Gastroesophageal sphincter (tissue), 4 donors: Measurements from ENCODE around the gene TMC7. TPM values are rescaled to one million over a fixed set of nuclear protein-coding genes. Genes with fewer than 3 reads are reported as not detected.

Experiments used
- ATAC-seq: fragments of 150-250 bp; one replicate; pipeline ENCODE4 v1.9.1; 2016; ENCODE audit warnings: mild to moderate bottlenecking, moderate library complexity
- H3K27ac ChIP-seq, 4 donors: fragments of 200-600 bp; sonication (generic) in 3 of 4; 1 replicate in 3 of 4; 2 replicates in 1 of 4; pipeline ENCODE4 v1.5.1; 2016 to 2019
- H3K27me3 ChIP-seq: fragments of 200-600 bp; sonication (generic); one replicate; pipeline ENCODE4 v1.5.1; 2019
- H3K36me3 ChIP-seq, 2 donors: fragments of 200-600 bp; sonication (generic); one replicate each; pipeline ENCODE4 v1.5.1; 2019; ENCODE audit warnings: control low read depth in 1 of 2
- H3K4me1 ChIP-seq, 3 donors: fragments of 200-600 bp; sonication (generic); 1 replicate in 2 of 3; 2 replicates in 1 of 3; pipeline ENCODE4 v1.5.1; 2016 to 2019; ENCODE audit warnings: control low read depth in 2 of 3
- H3K4me3 ChIP-seq, 2 donors: fragments of 200-600 bp; sonication (generic); one replicate each; pipeline ENCODE4 v1.5.1; 2019; ENCODE audit warnings: mild to moderate bottlenecking in 1 of 2, moderate library complexity in 1 of 2
- H3K9me3 ChIP-seq, 3 donors: fragments of 200-600 bp; sonication (generic); one replicate each; pipeline ENCODE4 v1.5.1; 2017 to 2019; ENCODE audit warnings: control low read depth in 2 of 3
- CTCF ChIP-seq, 4 experiments: fragments of 200-600 bp in 2 of 4; fragments of 450-650 bp in 2 of 4; sonication (generic) in 1 of 4; IDR thresholded peaks; one replicate each; pipeline ENCODE4 v1.5.1; 2017 to 2019; ENCODE audit warnings: antibody characterized with exemption in 4 of 4, mild to moderate bottlenecking in 2 of 4, moderate library complexity in 2 of 4
- EP300 ChIP-seq: sonication (generic); formaldehyde crosslinking; IDR thresholded peaks from one replicate; pipeline ENCODE4 v1.6.1; 2017; ENCODE audit warnings: antibody characterized with exemption, mild to moderate bottlenecking
- POLR2A ChIP-seq, 2 donors: fragments of 450-650 bp; IDR thresholded peaks; one replicate each; pipeline ENCODE4 v1.6.1; 2017; ENCODE audit warnings: antibody characterized with exemption in 2 of 2, mild to moderate bottlenecking in 2 of 2, moderate library complexity in 1 of 2
- POLR2AphosphoS5 ChIP-seq: sonication (generic); formaldehyde crosslinking; IDR thresholded peaks from one replicate; pipeline ENCODE4 v1.6.1; 2017; ENCODE audit warnings: antibody characterized with exemption
- WGBS, 2 donors: methylation state at CpG; one replicate each; pipeline ENCODE4 v1.1.5; 2018; ENCODE audit warnings: low coverage in 1 of 2; 5-methylcytosine and 5-hydroxymethylcytosine counted together
- small RNA-seq, 4 donors: library from RNA; depleted of rRNA; stranded (forward); fragments of <200 nt; gene quantifications; one replicate each; pipeline ENCODE3, GENCODE V24; 2016
- total RNA-seq, 4 donors: library from RNA; depleted of rRNA; stranded (reverse); fragments of >200 nt; gene quantifications; one replicate each; pipeline ENCODE4 v1.1.0, GENCODE V29; 2016

TMC7 gene
- total RNA-seq, 4 donors from 2014 or later, result 0.40 to 0.85 (median 0.60) TPM

GRCh38 chr16:19108409-19109287, 124.9 kb downstream of the TMC7 start:
- no peak overlapping the region for H3K4me3 ChIP-seq
- WGBS, 2 donors, result 86 to 95% methylated on average over 5 to 9 of the region's 9 CpGs
- no peak overlapping the region for H3K27ac ChIP-seq
- H3K36me3 ChIP-seq, result no peaks in the 10 kb centered on the region
- H3K27me3 ChIP-seq, result no peaks in the 10 kb centered on the region
- H3K9me3 ChIP-seq, result no peaks in the 10 kb centered on the region
- ATAC-seq, result no peak
- H3K4me1 ChIP-seq, result peaks cover 0 to 13% (median 4%) of the 10 kb centered on the region in 3 donors
- TF ChIP-seq EP300 (no peak), POLR2A (IDR thresholded peaks at IDR 0.05) (no peak)

- H3K27ac ChIP-seq, result no peak overlapping the region
- H3K36me3 ChIP-seq, result no peaks in the 10 kb centered on the region
- no peak for ATAC-seq
- H3K4me1 ChIP-seq, result peaks cover 0 to 15% (median 4%) of the 10 kb centered on the region in 3 donors
- TF ChIP-seq POLR2AphosphoS5 (no peak), CTCF (IDR thresholded peaks at IDR 0.05) (no peak), EP300 (no peak)
- H3K27me3 ChIP-seq, result no peaks in the 10 kb centered on the region
- WGBS, 2 donors, result 92 to 94% methylated on average over 2 to 3 of the region's 4 CpGs
- no peak overlapping the region for H3K4me3 ChIP-seq
- H3K9me3 ChIP-seq, result no peaks in the 10 kb centered on the region
Measured at GRCh38 chr16:19109288-19109664, 125.5 kb downstream of the TMC7 start.

- peaks cover 2 to 29% (median 12%) of the 10 kb centered on the region in 3 donors for H3K4me1 ChIP-seq
- H3K36me3 ChIP-seq, result peaks cover 0 to 10% of the 10 kb centered on the region in 2 donors
- no peak for TF ChIP-seq POLR2AphosphoS5
- TF ChIP-seq EP300, result no peak
- TF ChIP-seq CTCF (IDR thresholded peaks at IDR 0.05), result no peak
- TF ChIP-seq POLR2A (IDR thresholded peaks at IDR 0.05), result no peak
- no peak for ATAC-seq
- no peak overlapping the region for H3K4me3 ChIP-seq
- H3K27me3 ChIP-seq, result no peaks in the 10 kb centered on the region
- H3K9me3 ChIP-seq, result no peaks in the 10 kb centered on the region
- 93% methylated on average over 4 of the region's 4 CpGs; no CpG with 5 or more reads in 1 of the 2 donors for WGBS, 2 donors
- no peak overlapping the region for H3K27ac ChIP-seq
Measured at GRCh38 chr16:19110537-19111360, 127.0 kb downstream of the TMC7 start.

- no peaks in the 10 kb centered on the region for H3K9me3 ChIP-seq
- peak overlapping the region in 1 of 4 donors; percentile 98 for H3K27ac ChIP-seq
- no peak for TF ChIP-seq EP300
- no peak for TF ChIP-seq CTCF (IDR thresholded peaks at IDR 0.05)
- no peak overlapping the region for H3K4me3 ChIP-seq
- WGBS, 2 donors, result 96 to 100% methylated on average over 2 of the region's 2 CpGs
- no peaks in the 10 kb centered on the region for H3K27me3 ChIP-seq
- H3K4me1 ChIP-seq, result peaks cover 7 to 42% (median 25%) of the 10 kb centered on the region in 3 donors
- ATAC-seq, result no peak
- H3K36me3 ChIP-seq, result peaks cover 0 to 15% of the 10 kb centered on the region in 2 donors
Measured at GRCh38 chr16:19112099-19112407, 128.3 kb downstream of the TMC7 start.

Small RNAs within 50 kb of the gene (small RNA-seq; reads per million reads assigned to genes)
- gene RNU6-1340P, result 0 reads per million in 4 donors

Other genes with a start within 250 kb of the TMC7 start
- 1,000 to 10,000 TPM in 3 of 4 donors, 100 to 1,000 TPM in 1; 785 to 3,002 (median 2,111) TPM for gene RPS15A, start 193.6 kb upstream of the TMC7 start, total RNA-seq
- gene ARL6IP1, start 182.4 kb upstream of the TMC7 start, total RNA-seq, result 100 to 1,000 TPM in 3 of 4 donors, 10 to 100 TPM in 1; 70.2 to 157 (median 112) TPM
- 100 to 1,000 TPM in 1 of 4 donors, 10 to 100 TPM in 3; 49.0 to 106 (median 91.7) TPM for gene SMG1, start 57.5 kb upstream of the TMC7 start, total RNA-seq
- 10 to 100 TPM; 28.9 to 37.8 (median 34.3) TPM for gene COQ7, start 83.7 kb downstream of the TMC7 start, total RNA-seq
- gene ITPRIPL2, start 130.0 kb downstream of the TMC7 start, total RNA-seq, result 100 to 1,000 TPM in 1 of 4 donors, 10 to 100 TPM in 3; 53.9 to 115 (median 69.2) TPM
- 1 to 10 TPM; 4.2 to 9.0 (median 6.3) TPM for gene SYT17, start 184.3 kb downstream of the TMC7 start, total RNA-seq